PC-9 (cell line): ENCODE data around the gene CD22. TPM values are rescaled to one million over a fixed set of nuclear protein-coding genes. Genes with fewer than 3 reads are reported as not detected.

Experiments
- BruUV-seq: library from RNA; stranded (reverse); fragments of 400-500 nt; replicated peaks from 2 replicates; lab custom pipeline; 2021; lab: Mats Ljungman, UMichigan
- CTCF ChIA-PET: fragments of 300-600 bp; sonication (Branson Sonifier 250); formaldehyde crosslinking; loops from one replicate; lab custom pipeline; 2022; ENCODE audit warnings: antibody characterized with exemption; lab: Charles Lee
- POLR2A ChIA-PET: fragments of 300-600 bp; sonication (Branson Sonifier 250); formaldehyde crosslinking; loops from one replicate; lab custom pipeline; 2022; ENCODE audit warnings: antibody characterized with exemption; ENCODE audit not compliant: unreplicated experiment; lab: Charles Lee
- DNase-seq, 2 experiments: peaks; one replicate each; pipeline versions ENCODE4 v3.0.0 to v3.0.0-alpha.2; 2015 to 2022; ENCODE audit warnings: mixed read lengths in 1 of 2
- H2AFZ ChIP-seq: fragments of 200-600 bp; sonication (generic); 2 replicates; pipeline ENCODE4 v1.8.1; 2017; ENCODE audit warnings: antibody characterized with exemption
- H3F3A ChIP-seq: fragments of 200-600 bp; sonication (generic); 2 replicates; pipeline ENCODE4 v1.8.1; 2017; ENCODE audit warnings: antibody characterized with exemption, mild to moderate bottlenecking, low read depth; ENCODE audit not compliant: insufficient read depth
- H3K27ac ChIP-seq: fragments of 200-600 bp; sonication (generic); 2 replicates; pipeline ENCODE4 v1.6.1; 2016; ENCODE audit warnings: mixed run types
- H3K27me3 ChIP-seq: fragments of 200-600 bp; sonication (generic); 2 replicates; pipeline ENCODE4 v1.6.1; 2016; ENCODE audit warnings: low read depth, mixed run types; ENCODE audit not compliant: insufficient read depth
- H3K36me3 ChIP-seq: fragments of 200-600 bp; sonication (generic); 2 replicates; pipeline ENCODE4 v1.6.1; 2016; ENCODE audit warnings: low read depth, mixed run types
- H3K4me1 ChIP-seq: fragments of 200-600 bp; sonication (generic); replicated peaks from 2 replicates; pipeline ENCODE4 v1.6.1; 2016; ENCODE audit warnings: mixed run types; ENCODE audit not compliant: insufficient read depth
- H3K4me2 ChIP-seq: fragments of 200-600 bp; sonication (generic); 2 replicates; pipeline ENCODE4 v1.6.1; 2017; ENCODE audit warnings: mixed run types
- H3K4me3 ChIP-seq: fragments of 200-600 bp; sonication (generic); 2 replicates; pipeline ENCODE4 v1.6.1; 2016; ENCODE audit warnings: mixed run types
- H3K79me2 ChIP-seq: fragments of 200-600 bp; sonication (generic); 2 replicates; pipeline ENCODE4 v1.6.1; 2017; ENCODE audit warnings: low read depth, mixed run types
- H3K9me2 ChIP-seq: fragments of 200-600 bp; sonication (generic); 2 replicates; pipeline ENCODE4 v1.8.1; 2017; ENCODE audit warnings: mild to moderate bottlenecking; ENCODE audit not compliant: insufficient read depth
- H3K9me3 ChIP-seq: fragments of 200-600 bp; sonication (generic); 2 replicates; pipeline ENCODE4 v1.8.1; 2016; ENCODE audit warnings: low read depth; ENCODE audit not compliant: insufficient read depth
- H4K20me1 ChIP-seq: fragments of 200-600 bp; sonication (generic); 2 replicates; pipeline ENCODE4 v1.8.1; 2017; ENCODE audit not compliant: insufficient read depth
- EZH2 ChIP-seq: fragments of 200-600 bp; sonication (generic); IDR thresholded peaks from 2 replicates; pipeline ENCODE4 v1.8.0; 2017; ENCODE audit warnings: antibody characterized with exemption, low read depth
- intact Hi-C: fragments of 100-400 bp; cut with micrococcal nuclease; formaldehyde crosslinking; loops from one replicate; pipeline ENCODE4 v1.10.0; 2022; ENCODE audit not compliant: unreplicated experiment
- total RNA-seq: library from RNA; stranded (reverse); gene quantifications from 2 replicates; pipeline ENCODE4 v1.2.3, GENCODE V29; 2021
- TF ChIP-seq, protein P1 (sequence below): fragments of 200-600 bp; sonication (generic); conservative IDR thresholded peaks from 2 replicates; pipeline ENCODE4 v1.6.1; 2017; ENCODE audit warnings: mixed run types, antibody characterized with exemption, mild to moderate bottlenecking, moderate library complexity

Gene CD22
- total RNA-seq, 1 experiment from 2014 or later = 29.8 TPM

DNA sequence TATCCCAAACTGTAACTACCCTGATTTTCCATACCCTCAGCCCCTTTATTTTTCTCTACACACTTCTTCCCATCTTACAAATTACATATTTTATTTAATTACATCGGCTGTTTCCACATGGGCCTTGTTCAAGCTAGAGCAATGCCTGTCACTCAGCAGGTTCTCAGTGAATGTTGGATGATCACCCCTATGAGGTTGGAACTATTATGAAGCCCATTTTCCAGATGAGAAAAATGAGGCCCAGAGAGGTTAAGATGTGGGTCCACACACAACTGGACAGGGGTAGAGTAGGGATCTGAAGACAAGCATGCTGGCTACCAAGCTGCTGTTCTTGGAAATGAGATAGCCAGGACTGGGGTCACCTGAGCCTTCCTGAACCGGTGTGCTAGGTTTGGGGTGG lies 27.0 kb upstream of the CD22 start:
- DNase-seq = no peak
- Histone ChIP-seq H2AFZ (no peak overlapping the region), H3K79me2 (no peaks in the 10 kb centered on the region), H3K4me3 (no peak overlapping the region), H3K4me1 (peaks cover 2% of the 10 kb centered on the region), H3K27me3 (no peaks in the 10 kb centered on the region), H3K9me3 (no peaks in the 10 kb centered on the region), H3F3A (peaks cover 17% of the 10 kb centered on the region), H3K9me2 (no peaks in the 10 kb centered on the region), H3K27ac (no peak overlapping the region), H4K20me1 (no peaks in the 10 kb centered on the region), H3K36me3 (no peaks in the 10 kb centered on the region), H3K4me2 (no peak overlapping the region)
- TF ChIP-seq EZH2 = no peak
- TF ChIP-seq, protein P1, sequence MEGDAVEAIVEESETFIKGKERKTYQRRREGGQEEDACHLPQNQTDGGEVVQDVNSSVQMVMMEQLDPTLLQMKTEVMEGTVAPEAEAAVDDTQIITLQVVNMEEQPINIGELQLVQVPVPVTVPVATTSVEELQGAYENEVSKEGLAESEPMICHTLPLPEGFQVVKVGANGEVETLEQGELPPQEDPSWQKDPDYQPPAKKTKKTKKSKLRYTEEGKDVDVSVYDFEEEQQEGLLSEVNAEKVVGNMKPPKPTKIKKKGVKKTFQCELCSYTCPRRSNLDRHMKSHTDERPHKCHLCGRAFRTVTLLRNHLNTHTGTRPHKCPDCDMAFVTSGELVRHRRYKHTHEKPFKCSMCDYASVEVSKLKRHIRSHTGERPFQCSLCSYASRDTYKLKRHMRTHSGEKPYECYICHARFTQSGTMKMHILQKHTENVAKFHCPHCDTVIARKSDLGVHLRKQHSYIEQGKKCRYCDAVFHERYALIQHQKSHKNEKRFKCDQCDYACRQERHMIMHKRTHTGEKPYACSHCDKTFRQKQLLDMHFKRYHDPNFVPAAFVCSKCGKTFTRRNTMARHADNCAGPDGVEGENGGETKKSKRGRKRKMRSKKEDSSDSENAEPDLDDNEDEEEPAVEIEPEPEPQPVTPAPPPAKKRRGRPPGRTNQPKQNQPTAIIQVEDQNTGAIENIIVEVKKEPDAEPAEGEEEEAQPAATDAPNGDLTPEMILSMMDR = no peak
- no TSS peak for BruUV-seq
- intact Hi-C loops = no loop called here
- ChIA-PET CTCF (no interaction called here), POLR2A (no interaction called here)

DNA sequence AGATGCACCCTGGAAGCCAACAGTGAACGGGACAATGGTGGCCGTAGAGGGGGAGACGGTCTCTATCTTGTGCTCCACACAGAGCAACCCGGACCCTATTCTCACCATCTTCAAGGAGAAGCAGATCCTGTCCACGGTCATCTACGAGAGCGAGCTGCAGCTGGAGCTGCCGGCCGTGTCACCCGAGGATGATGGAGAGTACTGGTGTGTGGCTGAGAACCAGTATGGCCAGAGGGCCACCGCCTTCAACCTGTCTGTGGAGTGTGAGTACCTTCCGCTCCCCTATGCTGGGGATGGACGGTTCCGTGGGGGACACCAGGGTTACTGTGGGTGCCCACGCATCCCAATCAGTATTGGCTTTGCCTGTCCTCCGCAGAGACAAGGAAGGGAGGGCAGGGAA lies 26.5 kb upstream of the CD22 start:
- TF ChIP-seq EZH2 = no peak
- TF ChIP-seq, protein P1 = no peak
- ChIA-PET CTCF (no interaction called here), POLR2A (no interaction called here)
- Histone ChIP-seq H3K36me3 (no peaks in the 10 kb centered on the region), H3K9me2 (no peaks in the 10 kb centered on the region), H3K4me1 (peaks cover 7% of the 10 kb centered on the region), H3K9me3 (no peaks in the 10 kb centered on the region), H3K4me3 (no peak overlapping the region), H2AFZ (no peak overlapping the region), H3K27me3 (no peaks in the 10 kb centered on the region), H3K79me2 (no peaks in the 10 kb centered on the region), H3K27ac (no peak overlapping the region), H4K20me1 (no peaks in the 10 kb centered on the region), H3F3A (peaks cover 22% of the 10 kb centered on the region), H3K4me2 (no peak overlapping the region)
- BruUV-seq = no TSS peak
- intact Hi-C loops = no loop called here
- DNase-seq = no peak

DNA sequence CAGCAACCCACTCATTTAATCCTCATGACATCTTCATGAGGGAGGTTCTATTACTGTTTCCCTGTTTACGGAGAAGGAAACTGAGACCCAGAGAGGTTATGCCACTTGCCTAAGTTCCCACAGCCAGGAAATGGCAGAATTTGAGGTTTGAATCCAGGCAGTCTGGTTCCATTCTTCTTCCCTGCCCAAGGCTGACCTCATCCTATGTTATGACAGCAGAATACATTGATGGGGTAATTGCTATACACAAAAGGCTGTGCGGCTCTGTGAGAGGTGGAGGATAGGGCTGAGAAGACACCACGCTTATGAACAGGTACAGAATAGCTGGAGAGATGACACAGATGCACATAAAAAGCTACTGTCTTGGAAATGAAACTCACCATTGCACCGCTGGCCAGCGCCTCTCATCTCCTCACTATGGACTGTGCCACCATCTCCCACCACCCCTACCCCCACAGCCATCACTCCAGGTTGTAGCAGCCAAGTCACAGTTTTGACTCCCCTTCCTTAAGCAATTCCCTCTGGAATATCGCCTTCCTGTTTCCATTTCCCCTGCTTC lies 25.6 kb upstream of the CD22 start:
- Histone ChIP-seq H3F3A (peaks cover 23% of the 10 kb centered on the region), H3K9me3 (no peaks in the 10 kb centered on the region), H4K20me1 (no peaks in the 10 kb centered on the region), H3K4me3 (no peak overlapping the region), H3K79me2 (no peaks in the 10 kb centered on the region), H3K36me3 (no peaks in the 10 kb centered on the region), H3K27me3 (no peaks in the 10 kb centered on the region), H3K4me1 (peaks cover 17% of the 10 kb centered on the region), H3K27ac (no peak overlapping the region), H2AFZ (no peak overlapping the region), H3K4me2 (no peak overlapping the region), H3K9me2 (no peaks in the 10 kb centered on the region)
- no peak for DNase-seq
- intact Hi-C loops = no loop called here
- ChIA-PET POLR2A (no interaction called here), CTCF (interaction anchor here (0.7 kb wide), 1 partner anchor 664 kb away, joined by 21 read pairs; no protein-coding TSS in a partner anchor)
- TF ChIP-seq EZH2 = no peak
- TF ChIP-seq, protein P1 = no peak
- BruUV-seq = no TSS peak
